HepG2 (cell line): Measurements from ENCODE around the gene SLC25A51. TPM values are rescaled to one million over a fixed set of nuclear protein-coding genes. Genes with fewer than 3 reads are reported as not detected.

Source experiments
- ATAC-seq: fragments of 200-7000 bp; cut with Tn5 transposase; 3 replicates; pipeline ENCODE4 v1.9.1; 2020; ENCODE audit warnings: mild to moderate bottlenecking, moderate library complexity
- BruUV-seq: library from RNA; stranded (reverse); fragments of 400-500 nt; replicated peaks from 2 replicates; lab custom pipeline; 2021; lab: Mats Ljungman, UMichigan
- CTCF ChIA-PET: fragments of 300-600 bp; formaldehyde crosslinking; extraction: SDS; loops from one replicate; lab custom pipeline; 2021; ENCODE audit warnings: low total read pairs, inconsistent platforms, low intra/inter-chr PET ratio; lab: Yijun Ruan, JAX
- POLR2A ChIA-PET: fragments of 350-600 bp; sonication (Branson Sonifier 250); formaldehyde crosslinking; loops from one replicate; lab custom pipeline; 2020; ENCODE audit warnings: antibody characterized with exemption, inconsistent platforms; lab: Yijun Ruan, JAX
- DNase-seq: peaks from one replicate; pipeline ENCODE4 v3.0.0-alpha.2; 2015; ENCODE audit warnings: low spot score
- FAIRE-seq: peaks from 3 replicates; lab custom pipeline; 2011; peaks lifted over from hg19 to GRCh38; lab: Jason Lieb, UNC
- H2AFZ ChIP-seq: one replicate; pipeline ENCODE4 v1.6.1; 2011; ENCODE audit warnings: low read length, inconsistent platforms
- H3K27ac ChIP-seq: fragments of 300-600 bp; 3 replicates; pipeline ENCODE4 v1.8.0; 2011; ENCODE audit warnings: mixed run types, mild to moderate bottlenecking, mixed read lengths, low read length, inconsistent platforms; ENCODE audit not compliant: insufficient read depth; ENCODE audit errors: extremely low read length
- H3K27me3 ChIP-seq, 2 experiments: fragments of 200-600 bp in 1 of 2; 2 replicates in 1 of 2; 3 replicates in 1 of 2; pipeline versions ENCODE4 v1.6.0 to v1.8.0; 2011; ENCODE audit warnings: low read length in 2 of 2, mild to moderate bottlenecking in 2 of 2, moderate library complexity in 2 of 2, inconsistent platforms in 1 of 2; ENCODE audit not compliant: insufficient read depth in 2 of 2, control insufficient read depth in 1 of 2
- H3K36me3 ChIP-seq, 2 experiments: fragments of 200-600 bp in 1 of 2; replicated peaks in 1 of 2; 2 replicates in 1 of 2; 3 replicates in 1 of 2; pipeline versions ENCODE4 v1.5.1 to v1.8.0; 2011; ENCODE audit warnings: low read length in 2 of 2, inconsistent platforms in 1 of 2; ENCODE audit not compliant: insufficient read depth in 2 of 2, control insufficient read depth in 1 of 2
- H3K4me1 ChIP-seq: 2 replicates; pipeline ENCODE4 v1.5.1; 2012; ENCODE audit warnings: low read length, inconsistent platforms; ENCODE audit not compliant: insufficient read depth
- H3K4me2 ChIP-seq: 2 replicates; pipeline ENCODE4 v1.6.0; 2011; ENCODE audit warnings: low read depth, low read length, inconsistent platforms
- H3K4me3 ChIP-seq, 3 experiments: fragments of 200-600 bp in 1 of 3; sonication (generic), shearing (Covaris generic) in 1 of 3; replicated peaks in 1 of 3; 2 replicates each; pipeline ENCODE4 v1.5.1; 2011 to 2016; ENCODE audit warnings: low read length in 3 of 3, inconsistent platforms in 2 of 3, low read depth in 2 of 3, mild to moderate bottlenecking in 2 of 3, control low read depth in 1 of 3, mixed read lengths in 1 of 3; ENCODE audit not compliant: insufficient read depth in 1 of 3
- H3K79me2 ChIP-seq: one replicate; pipeline ENCODE4 v1.6.1; 2011; ENCODE audit warnings: low read length, inconsistent platforms; ENCODE audit not compliant: insufficient read depth
- H3K9ac ChIP-seq: 2 replicates; pipeline ENCODE4 v1.6.0; 2011; ENCODE audit warnings: mild to moderate bottlenecking, low read depth, low read length, inconsistent platforms; ENCODE audit not compliant: insufficient read depth
- H3K9me3 ChIP-seq: 2 replicates; pipeline ENCODE4 v1.5.1; 2012; ENCODE audit warnings: mild to moderate bottlenecking, low read length
- H4K20me1 ChIP-seq: 2 replicates; pipeline ENCODE4 v1.6.0; 2011; ENCODE audit warnings: inconsistent platforms, mild to moderate bottlenecking, low read length, moderate library complexity; ENCODE audit not compliant: insufficient read depth
- E2F5 ChIP-seq: sonication (generic); formaldehyde crosslinking; conservative IDR thresholded peaks from 2 replicates; pipeline ENCODE4 v1.4.0; 2020; ENCODE audit warnings: missing genetic modification reagents
- ERF ChIP-seq: IDR thresholded peaks from 2 replicates; pipeline ENCODE4 v1.6.1; 2018; ENCODE audit warnings: missing biosample characterization, missing genetic modification reagents
- ETV5 ChIP-seq: IDR thresholded peaks from 2 replicates; pipeline ENCODE4 v1.6.1; 2018; ENCODE audit warnings: missing biosample characterization, missing genetic modification reagents, inconsistent platforms, borderline replicate concordance
- JUNB ChIP-seq: sonication (generic); formaldehyde crosslinking; IDR thresholded peaks from 2 replicates; pipeline ENCODE4 v1.8.0; 2022; ENCODE audit warnings: missing genetic modification reagents, mild to moderate bottlenecking, borderline replicate concordance
- KDM6A ChIP-seq: IDR thresholded peaks from 2 replicates; pipeline ENCODE4 v1.6.1; 2016; ENCODE audit warnings: low read depth
- ZHX1 ChIP-seq: sonication (generic); formaldehyde crosslinking; IDR thresholded peaks from 2 replicates; pipeline ENCODE4 v1.8.1; 2022; ENCODE audit warnings: low read depth, mild to moderate bottlenecking, missing genetic modification reagents
- ZNF256 ChIP-seq: sonication (generic); formaldehyde crosslinking; conservative IDR thresholded peaks from 2 replicates; pipeline ENCODE4 v1.4.0; 2020; ENCODE audit warnings: missing genetic modification reagents
- ZNF589 ChIP-seq: sonication (generic); formaldehyde crosslinking; conservative IDR thresholded peaks from 2 replicates; pipeline ENCODE4 v1.8.0; 2022; ENCODE audit warnings: mild to moderate bottlenecking, moderate library complexity, missing genetic modification reagents
- WGBS: methylation state at CpG from one replicate; pipeline ENCODE4 v1.1.6; 2017; ENCODE audit warnings: low lambda C conversion rate; 5-methylcytosine and 5-hydroxymethylcytosine counted together
- in situ Hi-C: cut with HindIII; loops from 2 replicates; pipeline ENCODE4 v1.10.0; 2017; ENCODE audit warnings: low pct_unique_long_range_greater_than_20kb; ENCODE audit not compliant: extremely low pct_ligation_motif_present
- intact Hi-C: fragments of 100-400 bp; cut with micrococcal nuclease; formaldehyde crosslinking; loops from one replicate; pipeline ENCODE4 v1.10.0; 2022; ENCODE audit not compliant: unreplicated experiment
- polyA plus RNA-seq, 8 experiments: library from polyadenylated mRNA; depleted of rRNA in 3 of 8; stranded (reverse) in 7 of 8; unstranded in 1 of 8; fragments of >200 nt; fragmentation: Illumina TruSeq in 4 of 8; extraction: Trizol in 4 of 8; gene quantifications; 2 replicates each; pipeline versions ENCODE4 v1.2.1 to v1.2.3, GENCODE V29; 2011 to 2016; ENCODE audit warnings: low read depth in 4 of 8, missing spikeins in 1 of 8, mixed read lengths in 1 of 8; ENCODE audit not compliant: insufficient read depth in 1 of 8
- total RNA-seq, 5 experiments: library from RNA; depleted of rRNA; stranded (reverse); fragments of >200 nt; fragmentation: Illumina TruSeq; extraction: Trizol; gene quantifications; 2 replicates each; pipeline ENCODE4 v1.2.3, GENCODE V29; 2016; ENCODE audit warnings: low read depth in 1 of 5
- TF ChIP-seq, protein P1 (sequence below): sonication (generic); formaldehyde crosslinking; IDR thresholded peaks from 2 replicates; pipeline ENCODE4 v1.5.1; 2020; ENCODE audit warnings: mild to moderate bottlenecking, missing genetic modification reagents, borderline replicate concordance

SLC25A51 gene
- total and polyA plus RNA-seq, 2 of the 13 experiments (the other 11 are each of a cell fraction or from before 2014, with no cell fraction given), result 14.6 to 37.7 TPM

GRCh38 chr9:37908698-37909186 is 4.8 kb upstream of the SLC25A51 start:
- Histone ChIP-seq H3K36me3 (no peaks in the 10 kb centered on the region), H3K27me3 (no peaks in the 10 kb centered on the region), H3K79me2 (no peaks in the 10 kb centered on the region), H3K4me1 (peaks cover 50% of the 10 kb centered on the region), H4K20me1 (no peaks in the 10 kb centered on the region), H3K4me2 (peak overlapping the region; percentile 34; the same call in 1 of the 2 replicates), H3K27ac (peak overlapping the region; percentile 28), H3K9me3 (no peaks in the 10 kb centered on the region), H3K4me3 (no peak overlapping the region), H3K9ac (no peak overlapping the region), H2AFZ (no peak overlapping the region)
- WGBS, result 0% methylated on average over 4 of the region's 4 CpGs
- ATAC-seq, result peak; percentile 36
- DNase-seq, result peak; percentile 92
- CTCF ChIA-PET, result no interaction called here
- no TSS peak for BruUV-seq
- FAIRE-seq, result peak; percentile 91
- in situ Hi-C loops, result loop anchor here (5.0 to 25.0 kb wide), 4 partner anchors 164 to 446 kb away; partner anchors contain the start of gene POLR1E
- POLR2A ChIA-PET, result interaction anchor here (0.6 to 2.2 kb wide), 18 partner anchors 56 to 529 kb away, joined by 3 to 14 read pairs (median 4); partner anchors contain the start of genes ALDH1B1, GRHPR, POLR1E and TRMT10B
- intact Hi-C loops, result no loop called here
- TF ChIP-seq, protein P1, sequence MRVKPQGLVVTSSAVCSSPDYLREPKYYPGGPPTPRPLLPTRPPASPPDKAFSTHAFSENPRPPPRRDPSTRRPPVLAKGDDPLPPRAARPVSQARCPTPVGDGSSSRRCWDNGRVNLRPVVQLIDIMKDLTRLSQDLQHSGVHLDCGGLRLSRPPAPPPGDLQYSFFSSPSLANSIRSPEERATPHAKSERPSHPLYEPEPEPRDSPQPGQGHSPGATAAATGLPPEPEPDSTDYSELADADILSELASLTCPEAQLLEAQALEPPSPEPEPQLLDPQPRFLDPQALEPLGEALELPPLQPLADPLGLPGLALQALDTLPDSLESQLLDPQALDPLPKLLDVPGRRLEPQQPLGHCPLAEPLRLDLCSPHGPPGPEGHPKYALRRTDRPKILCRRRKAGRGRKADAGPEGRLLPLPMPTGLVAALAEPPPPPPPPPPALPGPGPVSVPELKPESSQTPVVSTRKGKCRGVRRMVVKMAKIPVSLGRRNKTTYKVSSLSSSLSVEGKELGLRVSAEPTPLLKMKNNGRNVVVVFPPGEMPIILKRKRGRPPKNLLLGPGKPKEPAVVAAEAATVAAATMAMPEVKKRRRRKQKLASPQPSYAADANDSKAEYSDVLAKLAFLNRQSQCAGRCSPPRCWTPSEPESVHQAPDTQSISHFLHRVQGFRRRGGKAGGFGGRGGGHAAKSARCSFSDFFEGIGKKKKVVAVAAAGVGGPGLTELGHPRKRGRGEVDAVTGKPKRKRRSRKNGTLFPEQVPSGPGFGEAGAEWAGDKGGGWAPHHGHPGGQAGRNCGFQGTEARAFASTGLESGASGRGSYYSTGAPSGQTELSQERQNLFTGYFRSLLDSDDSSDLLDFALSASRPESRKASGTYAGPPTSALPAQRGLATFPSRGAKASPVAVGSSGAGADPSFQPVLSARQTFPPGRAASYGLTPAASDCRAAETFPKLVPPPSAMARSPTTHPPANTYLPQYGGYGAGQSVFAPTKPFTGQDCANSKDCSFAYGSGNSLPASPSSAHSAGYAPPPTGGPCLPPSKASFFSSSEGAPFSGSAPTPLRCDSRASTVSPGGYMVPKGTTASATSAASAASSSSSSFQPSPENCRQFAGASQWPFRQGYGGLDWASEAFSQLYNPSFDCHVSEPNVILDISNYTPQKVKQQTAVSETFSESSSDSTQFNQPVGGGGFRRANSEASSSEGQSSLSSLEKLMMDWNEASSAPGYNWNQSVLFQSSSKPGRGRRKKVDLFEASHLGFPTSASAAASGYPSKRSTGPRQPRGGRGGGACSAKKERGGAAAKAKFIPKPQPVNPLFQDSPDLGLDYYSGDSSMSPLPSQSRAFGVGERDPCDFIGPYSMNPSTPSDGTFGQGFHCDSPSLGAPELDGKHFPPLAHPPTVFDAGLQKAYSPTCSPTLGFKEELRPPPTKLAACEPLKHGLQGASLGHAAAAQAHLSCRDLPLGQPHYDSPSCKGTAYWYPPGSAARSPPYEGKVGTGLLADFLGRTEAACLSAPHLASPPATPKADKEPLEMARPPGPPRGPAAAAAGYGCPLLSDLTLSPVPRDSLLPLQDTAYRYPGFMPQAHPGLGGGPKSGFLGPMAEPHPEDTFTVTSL (CRISPR knock-in tag), result peak; percentile 43; the same call in 1 of the 2 replicates
- peak; percentile 25; the same call in 1 of the 2 replicates for TF ChIP-seq KDM6A (CRISPR knock-in tag)
- no peak for TF ChIP-seq E2F5 (CRISPR knock-in tag)
- peak; percentile 54; the same call in 1 of the 2 replicates for TF ChIP-seq ETV5 (CRISPR knock-in tag)
- 0 out of 2 replicates have a peak, but pooled peaks have one; percentile 14 for TF ChIP-seq ERF (CRISPR knock-in tag)
- TF ChIP-seq ZNF589, result 0 out of 2 replicates have a peak, but pooled peaks have one; percentile 37
- peak; percentile 80 for TF ChIP-seq JUNB (CRISPR knock-in tag)
- TF ChIP-seq ZHX1 (CRISPR knock-in tag), result 0 out of 2 replicates have a peak, but pooled peaks have one; percentile 46
- TF ChIP-seq ZNF256 (CRISPR knock-in tag), result no peak
